Neural cell (in vitro differentiated cells): ENCODE data around the gene NUBP2. TPM values are rescaled to one million over a fixed set of nuclear protein-coding genes. Genes with fewer than 3 reads are reported as not detected.

ENCODE experiments used
- H2AFZ ChIP-seq: fragments of 200-600, 300-800 bp; sonication (generic), shearing (Covaris generic); 2 replicates; pipeline ENCODE4 v1.6.0; 2014; ENCODE audit warnings: low read depth, mild to moderate bottlenecking, antibody characterized with exemption, low read length, moderate library complexity
- H3F3A ChIP-seq: fragments of 200-600 bp; shearing (Covaris generic); 2 replicates; pipeline ENCODE4 v1.6.1; 2016; ENCODE audit warnings: mild to moderate bottlenecking, moderate library complexity, mixed read lengths, antibody characterized with exemption, low read length; ENCODE audit not compliant: insufficient read depth, poor library complexity, severe bottlenecking
- H3K27ac ChIP-seq: fragments of 200-600, 300-800 bp; sonication (generic), shearing (Covaris generic); 2 replicates; pipeline ENCODE4 v1.5.1; 2014; ENCODE audit warnings: mild to moderate bottlenecking, low read length, moderate library complexity
- H3K27me3 ChIP-seq: fragments of 300-800, 200-600 bp; sonication (generic), shearing (Covaris generic); 2 replicates; pipeline ENCODE4 v1.6.0; 2014; ENCODE audit warnings: mild to moderate bottlenecking, low read depth, low read length, moderate library complexity; ENCODE audit not compliant: insufficient read depth
- H3K36me3 ChIP-seq: fragments of 300-800, 200-600 bp; sonication (generic), shearing (Covaris generic); 2 replicates; pipeline ENCODE4 v1.5.1; 2014; ENCODE audit warnings: mild to moderate bottlenecking, antibody characterized with exemption, low read length, moderate library complexity; ENCODE audit not compliant: insufficient read depth
- H3K4me2 ChIP-seq: fragments of 300-800, 200-600 bp; sonication (generic), shearing (Covaris generic); 2 replicates; pipeline ENCODE4 v1.6.0; 2014; ENCODE audit warnings: mild to moderate bottlenecking, low read length
- H3K4me3 ChIP-seq: fragments of 300-800, 200-600 bp; sonication (generic), shearing (Covaris generic); 2 replicates; pipeline ENCODE4 v1.5.1; 2014; ENCODE audit warnings: mild to moderate bottlenecking, low read length, moderate library complexity
- H3K79me2 ChIP-seq: fragments of 200-600 bp; shearing (Covaris generic); replicated peaks from 2 replicates; pipeline ENCODE4 v1.6.0; 2014; ENCODE audit warnings: mild to moderate bottlenecking, low read length, moderate library complexity; ENCODE audit not compliant: insufficient read depth
- H3K9ac ChIP-seq: fragments of 300-800, 200-600 bp; sonication (generic), shearing (Covaris generic); 2 replicates; pipeline ENCODE4 v1.6.1; 2016; ENCODE audit warnings: mild to moderate bottlenecking, low read length, mixed read lengths
- H3K9me2 ChIP-seq: fragments of 200-600 bp; shearing (Covaris generic); 2 replicates; pipeline ENCODE4 v1.6.1; 2016; ENCODE audit warnings: mild to moderate bottlenecking, low read length, mixed read lengths; ENCODE audit not compliant: insufficient read depth
- H3K9me3 ChIP-seq: fragments of 200-600, 300-800 bp; sonication (generic), shearing (Covaris generic); 2 replicates; pipeline ENCODE4 v1.6.1; 2016; ENCODE audit warnings: mild to moderate bottlenecking, mixed run types, low read length, moderate library complexity, mixed read lengths
- H4K20me1 ChIP-seq: fragments of 200-600 bp; shearing (Covaris generic); 2 replicates; pipeline ENCODE4 v1.6.1; 2016; ENCODE audit warnings: mild to moderate bottlenecking, mixed run types; ENCODE audit not compliant: insufficient read depth
- CTCF ChIP-seq: fragments of 450-650 bp; IDR thresholded peaks from 2 replicates; pipeline ENCODE4 v1.5.1; 2014; ENCODE audit warnings: antibody characterized with exemption, mild to moderate bottlenecking, moderate library complexity; ENCODE audit not compliant: poor library complexity, severe bottlenecking
- EP300 ChIP-seq: fragments of 450-650 bp; conservative IDR thresholded peaks from 2 replicates; pipeline ENCODE4 v1.6.1; 2014; ENCODE audit warnings: antibody characterized with exemption, mild to moderate bottlenecking, moderate library complexity; ENCODE audit not compliant: poor library complexity, severe bottlenecking
- EZH2 ChIP-seq: fragments of 200-600, 300-800 bp; shearing (Covaris generic), sonication (generic); IDR thresholded peaks from 2 replicates; pipeline ENCODE4 v1.6.1; 2014; ENCODE audit warnings: antibody characterized with exemption, low read length, borderline replicate concordance, mild to moderate bottlenecking; ENCODE audit not compliant: insufficient read depth, poor library complexity, severe bottlenecking
- MXI1 ChIP-seq: fragments of 450-650 bp; conservative IDR thresholded peaks from 2 replicates; pipeline ENCODE4 v1.6.1; 2014; ENCODE audit warnings: antibody characterized with exemption, mild to moderate bottlenecking; ENCODE audit not compliant: poor library complexity, severe bottlenecking
- POLR2AphosphoS5 ChIP-seq: IDR thresholded peaks from 2 replicates; pipeline ENCODE4 v1.6.1; 2012
- RAD21 ChIP-seq: fragments of 450-650 bp; conservative IDR thresholded peaks from 2 replicates; pipeline ENCODE4 v1.6.1; 2014; ENCODE audit warnings: antibody characterized with exemption, mild to moderate bottlenecking, moderate library complexity
- REST ChIP-seq: IDR thresholded peaks from 2 replicates; pipeline ENCODE4 v1.6.1; 2012; ENCODE audit warnings: borderline replicate concordance
- SMC3 ChIP-seq: fragments of 450-650 bp; conservative IDR thresholded peaks from 2 replicates; pipeline ENCODE4 v1.6.1; 2014; ENCODE audit warnings: antibody characterized with exemption, mild to moderate bottlenecking, moderate library complexity; ENCODE audit not compliant: poor library complexity
- TAF1 ChIP-seq: IDR thresholded peaks from 2 replicates; pipeline ENCODE4 v1.6.1; 2012; ENCODE audit warnings: low read depth
- polyA plus RNA-seq: library from polyadenylated mRNA; depleted of rRNA; stranded (reverse); fragments of >200 nt; gene quantifications from 2 replicates; pipeline ENCODE4 v1.2.3, GENCODE V29; 2014

The NUBP2 gene
- polyA plus RNA-seq, 1 donor from 2014 or later: 213 TPM

- H3K27ac ChIP-seq: no peak overlapping the region
- H3K9ac ChIP-seq: no peak overlapping the region
- TF ChIP-seq RAD21: no peak
- H3F3A ChIP-seq: no peaks in the 10 kb centered on the region
- no peaks in the 10 kb centered on the region for H3K27me3 ChIP-seq
- no peak overlapping the region for H3K4me3 ChIP-seq
- no peak overlapping the region for H2AFZ ChIP-seq
- no peaks in the 10 kb centered on the region for H3K36me3 ChIP-seq
- no peaks in the 10 kb centered on the region for H3K9me3 ChIP-seq
- no peaks in the 10 kb centered on the region for H4K20me1 ChIP-seq
- H3K4me2 ChIP-seq: no peak overlapping the region
- H3K9me2 ChIP-seq: no peaks in the 10 kb centered on the region
- peaks cover 5% of the 10 kb centered on the region for H3K79me2 ChIP-seq
These were observed 37.6 kb downstream of the NUBP2 start for GRCh38 chr16:1820096-1820945.

GRCh38 chr16:1820946-1821290, 38.2 kb downstream of the NUBP2 start:
- H3F3A ChIP-seq: no peaks in the 10 kb centered on the region
- H3K4me2 ChIP-seq: no peak overlapping the region
- no peak overlapping the region for H3K27ac ChIP-seq
- H3K9ac ChIP-seq: no peak overlapping the region
- H4K20me1 ChIP-seq: no peaks in the 10 kb centered on the region
- TF ChIP-seq RAD21: no peak
- no peak for TF ChIP-seq REST
- TF ChIP-seq EP300: no peak
- no peak for TF ChIP-seq MXI1
- no peak for TF ChIP-seq TAF1
- no peak for TF ChIP-seq POLR2AphosphoS5
- TF ChIP-seq SMC3: no peak
- TF ChIP-seq CTCF: no peak
- TF ChIP-seq EZH2: no peak
- no peaks in the 10 kb centered on the region for H3K9me2 ChIP-seq
- H3K36me3 ChIP-seq: no peaks in the 10 kb centered on the region
- H2AFZ ChIP-seq: no peak overlapping the region
- no peaks in the 10 kb centered on the region for H3K27me3 ChIP-seq
- peaks cover 9% of the 10 kb centered on the region for H3K79me2 ChIP-seq
- no peaks in the 10 kb centered on the region for H3K9me3 ChIP-seq
- no peak overlapping the region for H3K4me3 ChIP-seq
